Endothelial cell of umbilical vein (primary cell): ENCODE results near the gene BRMS1. TPM values are rescaled to one million over a fixed set of nuclear protein-coding genes. Genes with fewer than 3 reads are reported as not detected.

Experiments
- BruUV-seq: library from RNA; stranded (reverse); fragments of 400-500 nt; replicated peaks from 2 replicates; lab custom pipeline; 2021; lab: Mats Ljungman, UMichigan
- CTCF ChIA-PET: fragments of 300-600, 350-600 bp; sonication (Branson Sonifier 250); formaldehyde crosslinking; loops from one replicate; lab custom pipeline; 2021; ENCODE audit warnings: antibody characterized with exemption, inconsistent platforms; lab: Charles Lee
- POLR2A ChIA-PET: fragments of 300-600, 350-600 bp; sonication (Branson Sonifier 250); formaldehyde crosslinking; loops from one replicate; lab custom pipeline; 2021; ENCODE audit warnings: antibody characterized with exemption, inconsistent platforms; lab: Charles Lee
- DNase-seq: peaks from one replicate; pipeline ENCODE4 v3.0.0-alpha.2; 2011; ENCODE audit warnings: low read depth, low spot score
- FAIRE-seq: peaks from 2 replicates; lab custom pipeline; 2011; peaks lifted over from hg19 to GRCh38; lab: Jason Lieb, UNC
- H2AFZ ChIP-seq: 2 replicates; pipeline ENCODE4 v1.6.0; 2012; ENCODE audit warnings: low read depth, low read length, control low read depth, inconsistent platforms
- H3K27ac ChIP-seq: 2 replicates; pipeline ENCODE4 v1.5.1; 2011; ENCODE audit warnings: low read depth, mild to moderate bottlenecking, control low read depth, low read length, moderate library complexity; ENCODE audit not compliant: insufficient read depth
- H3K27me3 ChIP-seq, 2 experiments: 2 replicates each; pipeline versions ENCODE4 v1.6.0 to v1.6.1; 2011; ENCODE audit warnings: low read length in 2 of 2, mixed read lengths in 1 of 2; ENCODE audit not compliant: control insufficient read depth in 2 of 2, insufficient read depth in 2 of 2
- H3K36me3 ChIP-seq, 2 experiments: 2 replicates in 1 of 2; 3 replicates in 1 of 2; pipeline ENCODE4 v1.5.1; 2011; ENCODE audit warnings: low read length in 2 of 2, mild to moderate bottlenecking in 1 of 2, moderate library complexity in 1 of 2; ENCODE audit not compliant: control insufficient read depth in 2 of 2, insufficient read depth in 2 of 2; ENCODE audit errors: extremely low read depth in 1 of 2
- H3K4me1 ChIP-seq: 3 replicates; pipeline ENCODE4 v1.5.1; 2011; ENCODE audit warnings: mild to moderate bottlenecking, low read length; ENCODE audit not compliant: control insufficient read depth, insufficient read depth; ENCODE audit errors: extremely low read depth
- H3K4me2 ChIP-seq: 2 replicates; pipeline ENCODE4 v1.6.1; 2011; ENCODE audit warnings: low read length, control low read depth, mixed read lengths; ENCODE audit not compliant: insufficient read depth
- H3K4me3 ChIP-seq, 3 experiments: fragments of 200-600 bp in 1 of 3; sonication (generic), shearing (Covaris generic) in 1 of 3; replicated peaks in 1 of 3; 2 replicates each; pipeline ENCODE4 v1.5.1; 2011 to 2016; ENCODE audit warnings: control low read depth in 3 of 3, low read length in 3 of 3, mild to moderate bottlenecking in 2 of 3, inconsistent platforms in 1 of 3, low read depth in 1 of 3, moderate library complexity in 1 of 3; ENCODE audit not compliant: insufficient read depth in 1 of 3
- H3K79me2 ChIP-seq: 2 replicates; pipeline ENCODE4 v1.6.0; 2012; ENCODE audit warnings: low read length, inconsistent platforms; ENCODE audit not compliant: control insufficient read depth, insufficient read depth
- H3K9ac ChIP-seq: replicated peaks from 2 replicates; pipeline ENCODE3; 2011; ENCODE audit warnings: low read length, control low read depth; ENCODE audit not compliant: insufficient read depth; ENCODE audit errors: extremely low read depth
- H3K9me1 ChIP-seq: replicated peaks from 3 replicates; pipeline ENCODE4 v1.6.0; 2011; ENCODE audit warnings: mild to moderate bottlenecking, low read length; ENCODE audit not compliant: control insufficient read depth, insufficient read depth; ENCODE audit errors: extremely low read depth
- H3K9me3 ChIP-seq: replicated peaks from 2 replicates; pipeline ENCODE4 v1.5.1; 2012; ENCODE audit warnings: low read length, inconsistent platforms; ENCODE audit not compliant: control insufficient read depth, insufficient read depth
- H4K20me1 ChIP-seq: replicated peaks from 2 replicates; pipeline ENCODE3; 2011; ENCODE audit warnings: mild to moderate bottlenecking, low read length; ENCODE audit not compliant: control insufficient read depth, insufficient read depth; ENCODE audit errors: extremely low read depth
- EZH2 ChIP-seq: IDR thresholded peaks from 2 replicates; pipeline ENCODE4 v1.6.1; 2012; ENCODE audit warnings: borderline replicate concordance, low read depth, mild to moderate bottlenecking, moderate library complexity, low read length, inconsistent platforms; ENCODE audit not compliant: severe bottlenecking
- FOS ChIP-seq: IDR thresholded peaks from 2 replicates; pipeline ENCODE4 v1.6.1; 2011; ENCODE audit warnings: mild to moderate bottlenecking, low read length, moderate library complexity, borderline replicate concordance; ENCODE audit not compliant: insufficient read depth
- GATA2 ChIP-seq: IDR thresholded peaks from 2 replicates; pipeline ENCODE4 v1.7.0; 2011; ENCODE audit warnings: low read depth, mild to moderate bottlenecking, moderate library complexity, mixed read lengths, low read length; ENCODE audit not compliant: insufficient read length, insufficient read depth
- JUN ChIP-seq: IDR thresholded peaks from 2 replicates; pipeline ENCODE4 v1.6.1; 2011; ENCODE audit warnings: borderline replicate concordance, low read depth; ENCODE audit not compliant: insufficient read length, insufficient read depth
- MAX ChIP-seq: IDR thresholded peaks from 2 replicates; pipeline ENCODE4 v1.6.1; 2011; ENCODE audit not compliant: insufficient read depth, insufficient read length
- MYC ChIP-seq: IDR thresholded peaks from one replicate; pipeline ENCODE4 v1.6.1; 2011; ENCODE audit warnings: mild to moderate bottlenecking, low read depth, low read length
- POLR2A ChIP-seq: IDR thresholded peaks from 2 replicates; pipeline ENCODE4 v1.6.1; 2012; ENCODE audit warnings: low read depth, mild to moderate bottlenecking, control low read depth, low read length
- POLR2AphosphoS5 ChIP-seq: IDR thresholded peaks from 2 replicates; pipeline ENCODE4 v1.6.1; 2012; ENCODE audit warnings: low read depth, mild to moderate bottlenecking, control low read depth, low read length, moderate library complexity; ENCODE audit not compliant: insufficient read depth
- dilution Hi-C: fragments of 300-500 bp; cut with MboI; formaldehyde crosslinking; loops from one replicate; pipeline ENCODE4 v1.15.0; 2019; ENCODE audit warnings: low sequenced_read_pairs; ENCODE audit not compliant: extremely low pct_ligation_motif_present
- intact Hi-C: fragments of 100-400 bp; cut with micrococcal nuclease; formaldehyde crosslinking; loops from one replicate; pipeline ENCODE4 v1.10.0; 2022
- polyA plus RNA-seq, 4 experiments: library from polyadenylated mRNA; depleted of rRNA in 3 of 4; stranded (reverse) in 3 of 4; unstranded in 1 of 4; fragments of >200 nt; gene quantifications; 2 replicates each; pipeline versions ENCODE4 v1.2.1 to v1.2.3, GENCODE V29; 2011 to 2012; ENCODE audit warnings: missing spikeins in 1 of 4
- total RNA-seq: library from RNA; stranded (reverse); gene quantifications from 2 replicates; pipeline ENCODE4 v1.2.3, GENCODE V29; 2021
- TF ChIP-seq, protein P1 (sequence below), 2 donors: IDR thresholded peaks; 1 replicate in 1 of 2; 2 replicates in 1 of 2; pipeline ENCODE4 v1.5.1; 2011; ENCODE audit warnings: low read length in 2 of 2, mild to moderate bottlenecking in 2 of 2, moderate library complexity in 2 of 2, control low read depth in 1 of 2, inconsistent platforms in 1 of 2, low read depth in 1 of 2; ENCODE audit not compliant: insufficient read depth in 1 of 2; ENCODE audit errors: extremely low read depth in 1 of 2

Gene BRMS1
- total and polyA plus RNA-seq, 2 donors (not counting 3 experiments of a cell fraction or from before 2014, with no cell fraction given): 51.4 to 53.1 TPM

DNA sequence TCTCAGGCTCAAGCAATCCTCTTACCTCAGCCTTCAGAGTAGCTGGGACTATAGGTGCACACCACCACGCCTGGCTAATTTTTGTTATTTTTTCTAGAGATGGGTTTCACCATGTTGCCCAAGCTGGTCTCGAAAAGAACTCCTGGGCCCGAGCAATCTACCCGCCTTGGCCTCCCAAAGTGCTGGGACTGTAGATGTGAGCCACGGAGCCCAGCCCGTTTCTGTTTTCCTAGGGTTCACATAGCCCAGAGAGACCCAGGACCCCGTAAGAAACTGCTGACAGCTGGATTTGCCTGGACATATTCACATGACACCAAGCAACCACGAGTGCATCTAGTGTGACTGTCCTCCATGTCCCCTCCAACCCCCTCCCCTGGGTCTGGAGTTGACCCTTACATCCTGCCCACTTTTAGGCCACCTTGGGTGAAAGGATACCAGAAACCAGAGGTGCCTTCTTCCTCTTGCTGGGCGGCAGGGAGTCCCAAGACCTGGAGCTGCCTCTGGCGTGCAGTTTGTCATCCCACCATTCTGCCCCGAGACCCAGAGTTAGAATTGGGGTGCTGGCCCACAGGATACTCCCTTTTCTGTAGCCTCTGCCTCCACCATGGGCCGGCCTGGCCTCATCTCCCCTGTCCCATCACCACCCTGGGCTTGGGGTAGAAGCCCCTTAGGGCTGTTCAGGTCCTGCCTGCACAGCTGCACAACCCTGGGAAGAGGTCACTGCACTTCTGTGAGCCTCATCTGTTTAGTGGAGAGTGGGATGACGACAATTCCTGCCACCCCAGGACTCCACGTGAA, 5.0 kb downstream of the BRMS1 start:
- POLR2A ChIA-PET: no interaction called here
- no peak overlapping the region for H3K9ac ChIP-seq
- CTCF ChIA-PET: no interaction called here
- no peaks in the 10 kb centered on the region for H3K27me3 ChIP-seq
- BruUV-seq: no TSS peak
- H3K4me2 ChIP-seq: no peak overlapping the region
- H3K9me1 ChIP-seq: no peaks in the 10 kb centered on the region
- DNase-seq (no peak), FAIRE-seq (no peak)
- peaks cover 19% of the 10 kb centered on the region for H3K79me2 ChIP-seq
- no peak for TF ChIP-seq MYC
- no peak for TF ChIP-seq POLR2A
- no peak for TF ChIP-seq JUN
- TF ChIP-seq, protein P1, sequence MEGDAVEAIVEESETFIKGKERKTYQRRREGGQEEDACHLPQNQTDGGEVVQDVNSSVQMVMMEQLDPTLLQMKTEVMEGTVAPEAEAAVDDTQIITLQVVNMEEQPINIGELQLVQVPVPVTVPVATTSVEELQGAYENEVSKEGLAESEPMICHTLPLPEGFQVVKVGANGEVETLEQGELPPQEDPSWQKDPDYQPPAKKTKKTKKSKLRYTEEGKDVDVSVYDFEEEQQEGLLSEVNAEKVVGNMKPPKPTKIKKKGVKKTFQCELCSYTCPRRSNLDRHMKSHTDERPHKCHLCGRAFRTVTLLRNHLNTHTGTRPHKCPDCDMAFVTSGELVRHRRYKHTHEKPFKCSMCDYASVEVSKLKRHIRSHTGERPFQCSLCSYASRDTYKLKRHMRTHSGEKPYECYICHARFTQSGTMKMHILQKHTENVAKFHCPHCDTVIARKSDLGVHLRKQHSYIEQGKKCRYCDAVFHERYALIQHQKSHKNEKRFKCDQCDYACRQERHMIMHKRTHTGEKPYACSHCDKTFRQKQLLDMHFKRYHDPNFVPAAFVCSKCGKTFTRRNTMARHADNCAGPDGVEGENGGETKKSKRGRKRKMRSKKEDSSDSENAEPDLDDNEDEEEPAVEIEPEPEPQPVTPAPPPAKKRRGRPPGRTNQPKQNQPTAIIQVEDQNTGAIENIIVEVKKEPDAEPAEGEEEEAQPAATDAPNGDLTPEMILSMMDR (IDR thresholded peaks at IDR 0.05; ENCODE audit: extremely low read depth in 1 of 2, insufficient read depth in 1 of 2, low read depth in 1 of 2, low read length in 2 of 2): no peak
- no peak for TF ChIP-seq EZH2
- TF ChIP-seq MAX: no peak
- no peak for TF ChIP-seq GATA2
- no peak for TF ChIP-seq FOS
- TF ChIP-seq POLR2AphosphoS5: no peak
- no peaks in the 10 kb centered on the region for H4K20me1 ChIP-seq
- peaks cover 0 to 23% of the 10 kb centered on the region in 2 experiments for H3K36me3 ChIP-seq
- dilution Hi-C loops: no loop called here
- no peaks in the 10 kb centered on the region for H3K9me3 ChIP-seq
- intact Hi-C loops: no loop called here
- no peak overlapping the region for H3K27ac ChIP-seq
- no peak overlapping the region for H2AFZ ChIP-seq
- no peak overlapping the region for H3K4me3 ChIP-seq
- H3K4me1 ChIP-seq: peaks cover 24% of the 10 kb centered on the region
